HepG2 (cell line): ENCODE results near the gene DIPK1A.

Experiments
- ARNTL ChIP-seq: sonication (generic); formaldehyde crosslinking; IDR thresholded peaks from 2 replicates; pipeline ENCODE4 v1.4.0; 2020; ENCODE audit warnings: mild to moderate bottlenecking, missing genetic modification reagents
- ETV6 ChIP-seq: sonication (generic); formaldehyde crosslinking; conservative IDR thresholded peaks from 2 replicates; pipeline ENCODE4 v1.4.0; 2020; ENCODE audit warnings: missing genetic modification reagents
- SIX4 ChIP-seq: sonication (generic); formaldehyde crosslinking; IDR thresholded peaks from 2 replicates; pipeline ENCODE4 v1.4.0; 2020; ENCODE audit warnings: missing genetic modification reagents
- ZNF816 ChIP-seq: sonication (generic); formaldehyde crosslinking; IDR thresholded peaks from 2 replicates; pipeline ENCODE4 v1.8.0; 2022; ENCODE audit warnings: missing genetic modification reagents, mild to moderate bottlenecking, borderline replicate concordance
- TF ChIP-seq, protein P1 (sequence below), 2 experiments: sonication (generic) in 1 of 2; formaldehyde crosslinking in 1 of 2; IDR thresholded peaks; 2 replicates each; pipeline versions ENCODE4 v1.4.0 to v1.6.1; 2018 to 2020; ENCODE audit warnings: missing genetic modification reagents in 2 of 2, borderline replicate concordance in 1 of 2, low read depth in 1 of 2, mild to moderate bottlenecking in 1 of 2, missing biosample characterization in 1 of 2

DNA sequence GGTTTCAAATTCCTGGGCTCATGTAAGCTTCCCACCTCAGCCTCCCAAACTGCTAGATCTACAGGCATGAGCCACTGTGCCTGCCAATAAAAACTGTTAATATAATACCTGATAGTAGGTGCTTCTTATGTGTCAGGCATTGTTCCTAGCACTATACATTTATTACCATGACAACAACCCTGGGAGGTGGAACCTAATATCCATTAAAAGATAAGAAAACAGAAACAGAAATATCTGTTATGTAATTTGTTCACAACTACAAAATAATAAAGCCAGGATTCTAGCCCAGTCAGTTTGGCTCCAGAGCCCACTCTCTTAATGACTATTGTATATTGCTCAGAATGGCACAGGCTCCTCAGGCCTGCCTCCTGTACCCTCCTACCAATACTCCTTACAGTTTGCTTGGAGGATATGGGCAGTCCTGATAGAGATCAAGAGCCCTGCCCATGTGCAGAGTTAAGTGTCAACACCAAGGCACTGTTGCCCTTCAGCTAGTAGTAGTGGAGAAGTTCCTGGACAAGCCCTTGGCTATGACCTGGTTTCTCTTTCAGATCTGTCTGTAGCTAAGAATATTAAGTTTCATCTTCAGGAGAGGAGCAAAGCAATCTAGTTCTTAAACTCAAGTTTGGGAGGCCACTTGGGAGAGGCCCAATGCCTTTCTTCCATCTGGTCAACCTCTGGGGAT lies 107.0 kb downstream of the DIPK1A start:
- TF ChIP-seq ARNTL (CRISPR knock-in tag): no peak
- no peak for TF ChIP-seq ETV6 (CRISPR knock-in tag)
- TF ChIP-seq, protein P1, sequence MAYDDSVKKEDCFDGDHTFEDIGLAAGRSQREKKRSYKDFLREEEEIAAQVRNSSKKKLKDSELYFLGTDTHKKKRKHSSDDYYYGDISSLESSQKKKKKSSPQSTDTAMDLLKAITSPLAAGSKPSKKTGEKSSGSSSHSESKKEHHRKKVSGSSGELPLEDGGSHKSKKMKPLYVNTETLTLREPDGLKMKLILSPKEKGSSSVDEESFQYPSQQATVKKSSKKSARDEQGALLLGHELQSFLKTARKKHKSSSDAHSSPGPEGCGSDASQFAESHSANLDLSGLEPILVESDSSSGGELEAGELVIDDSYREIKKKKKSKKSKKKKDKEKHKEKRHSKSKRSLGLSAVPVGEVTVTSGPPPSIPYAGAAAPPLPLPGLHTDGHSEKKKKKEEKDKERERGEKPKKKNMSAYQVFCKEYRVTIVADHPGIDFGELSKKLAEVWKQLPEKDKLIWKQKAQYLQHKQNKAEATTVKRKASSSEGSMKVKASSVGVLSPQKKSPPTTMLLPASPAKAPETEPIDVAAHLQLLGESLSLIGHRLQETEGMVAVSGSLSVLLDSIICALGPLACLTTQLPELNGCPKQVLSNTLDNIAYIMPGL (CRISPR knock-in tag; IDR thresholded peaks at IDR 0.05; ENCODE audit: borderline replicate concordance in 1 of 2, low read depth in 1 of 2): no peak
- no peak for TF ChIP-seq SIX4 (CRISPR knock-in tag)
- TF ChIP-seq ZNF816 (CRISPR knock-in tag): no peak
